ENCODE results near the gene MCC. TPM values are rescaled to one million over a fixed set of nuclear protein-coding genes. Genes with fewer than 3 reads are reported as not detected.

The MCC gene
- total and polyA plus RNA-seq, 2 donors (not counting 1 experiment from before 2014, with no cell fraction given): 0.09 to 0.32 TPM

GRCh38 chr5:113227798-113228197, 260.5 kb downstream of the MCC start:
- Histone ChIP-seq H3K36me3 (replicated peaks in 1 of 2; ENCODE audit: control extremely low read depth in 1 of 2, control insufficient read depth in 1 of 2, extremely low read depth in 1 of 2, insufficient read depth in 2 of 2, low read length in 1 of 2) (no peaks in the 10 kb centered on the region), H3K4me3 (ENCODE audit: control extremely low read depth in 1 of 5, extremely low read depth in 1 of 5, insufficient read depth in 1 of 5, low read depth in 2 of 5, low read length in 4 of 5) (no peak overlapping the region), H3K27ac (ENCODE audit: low read length in 2 of 2) (no peak overlapping the region), H3K4me2 (replicated peaks; ENCODE audit: low read depth, low read length, poor library complexity, severe bottlenecking) (no peak overlapping the region), H3K27me3 (replicated peaks in 1 of 4; ENCODE audit: control extremely low read depth in 1 of 4, control insufficient read depth in 3 of 4, insufficient read depth in 4 of 4, low read length in 3 of 4) (peaks cover 0 to 8% (median 1%) of the 10 kb centered on the region in 4 experiments), H4K20me1 (ENCODE audit: control insufficient read depth, insufficient read depth, low read length, poor library complexity, severe bottlenecking) (no peaks in the 10 kb centered on the region), H3K9ac (ENCODE audit: low read length) (no peak overlapping the region), H3K9me3 (ENCODE audit: control extremely low read depth in 1 of 3, control insufficient read depth in 2 of 3, insufficient read depth in 1 of 3, low read length in 2 of 3) (no peaks in the 10 kb centered on the region), H3K79me2 (ENCODE audit: control insufficient read depth, insufficient read depth, low read length) (no peaks in the 10 kb centered on the region), H2AFZ (ENCODE audit: insufficient read depth, low read depth, low read length, poor library complexity, severe bottlenecking) (no peak overlapping the region), H3K4me1 (ENCODE audit: control insufficient read depth in 2 of 2, insufficient read depth in 2 of 2, low read length in 2 of 2) (no peaks in the 10 kb centered on the region)
- H3K27ac Mint-ChIP-seq: no peak overlapping the region
- 80% methylated on average over 1 of the region's 3 CpGs for WGBS (ENCODE audit: insufficient coverage)
- TF ChIP-seq EZH2 (IDR thresholded peaks at IDR 0.05; ENCODE audit: borderline replicate concordance, insufficient read depth, low read depth, low read length, poor library complexity, severe bottlenecking): no peak
- no peak for TF ChIP-seq CTCF (IDR thresholded peaks at IDR 0.05)
- CTCF ChIA-PET: no interaction called here
- POLR2A ChIA-PET: no interaction called here
- DNase-seq: no peak
- no peaks in the 10 kb centered on the region for H3K4me1 Mint-ChIP-seq
- intact Hi-C loops (cut with micrococcal nuclease): no loop called here
- no peak overlapping the region for H3K4me3 Mint-ChIP-seq
- peaks cover 30% of the 10 kb centered on the region for H3K27me3 Mint-ChIP-seq
- no peaks in the 10 kb centered on the region for H3K9me3 Mint-ChIP-seq (ENCODE audit: insufficient read depth)
- no peak for ATAC-seq (ENCODE audit: low read depth)

GRCh38 chr5:113226116-113226736, 262.0 kb downstream of the MCC start:
- Histone ChIP-seq H3K4me2 (replicated peaks; ENCODE audit: low read depth, low read length, poor library complexity, severe bottlenecking) (no peak overlapping the region), H3K79me2 (ENCODE audit: control insufficient read depth, insufficient read depth, low read length) (no peaks in the 10 kb centered on the region), H3K27me3 (replicated peaks in 1 of 4; ENCODE audit: control extremely low read depth in 1 of 4, control insufficient read depth in 3 of 4, insufficient read depth in 4 of 4, low read length in 3 of 4) (peaks cover 0 to 8% (median 1%) of the 10 kb centered on the region in 4 experiments), H3K27ac (ENCODE audit: low read length in 2 of 2) (no peak overlapping the region), H3K9me3 (ENCODE audit: control extremely low read depth in 1 of 3, control insufficient read depth in 2 of 3, insufficient read depth in 1 of 3, low read length in 2 of 3) (no peaks in the 10 kb centered on the region), H3K36me3 (replicated peaks in 1 of 2; ENCODE audit: control extremely low read depth in 1 of 2, control insufficient read depth in 1 of 2, extremely low read depth in 1 of 2, insufficient read depth in 2 of 2, low read length in 1 of 2) (no peaks in the 10 kb centered on the region), H3K9ac (ENCODE audit: low read length) (no peak overlapping the region), H4K20me1 (ENCODE audit: control insufficient read depth, insufficient read depth, low read length, poor library complexity, severe bottlenecking) (no peaks in the 10 kb centered on the region), H3K4me1 (ENCODE audit: control insufficient read depth in 2 of 2, insufficient read depth in 2 of 2, low read length in 2 of 2) (no peaks in the 10 kb centered on the region), H3K4me3 (ENCODE audit: control extremely low read depth in 1 of 5, extremely low read depth in 1 of 5, insufficient read depth in 1 of 5, low read depth in 2 of 5, low read length in 4 of 5) (no peak overlapping the region), H2AFZ (ENCODE audit: insufficient read depth, low read depth, low read length, poor library complexity, severe bottlenecking) (no peak overlapping the region)
- intact Hi-C loops (cut with micrococcal nuclease): no loop called here
- Mint-ChIP-seq H3K27ac (no peak overlapping the region), H3K27me3 (peaks cover 31% of the 10 kb centered on the region), H3K9me3 (ENCODE audit: insufficient read depth) (no peaks in the 10 kb centered on the region), H3K4me1 (no peaks in the 10 kb centered on the region), H3K4me3 (no peak overlapping the region)
- ChIA-PET CTCF (interaction anchor here (0.7 kb wide), 1 partner anchor 322 kb away, joined by 3 read pairs; no protein-coding TSS in a partner anchor), POLR2A (no interaction called here)
- DNase-seq: no peak
- TF ChIP-seq CTCF (IDR thresholded peaks at IDR 0.05): no peak
- no peak for ATAC-seq (ENCODE audit: low read depth)
- no CpG with 5 or more reads among the region's 1 CpG for WGBS (ENCODE audit: insufficient coverage)

All from B cell (primary cell).